HPDE6-E6E7 (cell line): Measurements from ENCODE around the gene ESX1.
"Not testable (repeated sequence)": the region's sequence is repeated elsewhere in the genome, so short reads cannot be mapped to it uniquely, and the experiment has no call there.

Source experiments
- DNase-seq: peaks from one replicate; pipeline ENCODE4 v3.0.0; 2011; ENCODE audit warnings: missing footprints; ENCODE audit errors: extremely low spot score

ESX1 gene

DNA sequence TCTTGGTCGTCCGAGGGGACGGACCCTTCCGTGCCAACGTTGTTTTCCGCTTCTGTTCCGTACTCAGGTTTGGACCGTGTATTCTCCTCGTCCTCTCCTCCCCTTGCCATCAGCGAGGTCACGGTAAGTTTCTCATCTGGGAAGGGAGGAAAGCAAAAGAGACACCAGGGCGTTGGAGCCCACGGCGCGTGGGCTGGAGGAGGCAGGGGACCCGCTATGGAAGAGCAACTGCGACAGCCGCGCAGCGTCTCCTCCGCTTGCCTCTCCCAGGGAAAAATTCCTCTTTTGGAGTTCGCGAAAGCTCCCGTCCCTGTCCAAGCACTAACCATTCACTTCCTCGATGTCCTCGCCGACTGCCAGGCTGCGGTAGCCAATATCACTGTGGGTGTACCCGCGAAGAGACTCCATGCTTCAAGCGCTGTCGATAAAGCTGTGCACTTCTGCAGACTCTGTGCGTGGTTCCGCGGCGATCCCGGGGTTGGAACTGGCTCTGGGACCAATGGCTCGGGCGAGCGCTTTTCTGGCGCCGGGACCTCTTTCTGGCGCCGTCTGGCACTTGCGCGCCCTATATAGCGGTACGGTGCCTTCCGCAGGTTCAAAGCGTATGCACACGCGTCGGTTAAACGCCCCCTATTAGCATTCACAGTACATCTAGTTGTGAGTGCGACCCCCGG, at the start of gene ESX1:
TSS of gene ESX1 (minus strand) at position 492 of the 674 bp plus-strand sequence. CDS start at position 408, 84 bp downstream.
- DNase-seq = no peak

DNA sequence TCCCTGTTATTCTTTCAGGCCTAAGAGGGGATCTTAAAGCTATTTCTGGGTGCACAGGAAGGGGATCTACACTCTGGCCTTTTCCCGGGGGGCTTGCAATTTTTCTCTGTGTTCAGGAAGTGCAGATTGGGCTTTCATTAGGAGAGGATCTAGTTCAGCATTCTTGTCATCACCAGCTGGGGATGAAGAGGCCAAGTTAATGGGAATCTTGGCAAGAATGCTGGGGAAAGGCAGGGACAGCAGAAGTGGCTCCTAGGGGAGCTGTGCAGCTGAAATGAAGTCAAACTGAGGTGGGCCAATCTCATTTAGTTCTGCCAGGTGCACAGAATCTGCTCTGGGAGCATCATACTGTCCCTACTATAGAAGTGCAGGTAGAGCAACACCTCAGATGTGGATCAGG, 40.9 kb upstream of the ESX1 start:
- no peak for DNase-seq

DNA sequence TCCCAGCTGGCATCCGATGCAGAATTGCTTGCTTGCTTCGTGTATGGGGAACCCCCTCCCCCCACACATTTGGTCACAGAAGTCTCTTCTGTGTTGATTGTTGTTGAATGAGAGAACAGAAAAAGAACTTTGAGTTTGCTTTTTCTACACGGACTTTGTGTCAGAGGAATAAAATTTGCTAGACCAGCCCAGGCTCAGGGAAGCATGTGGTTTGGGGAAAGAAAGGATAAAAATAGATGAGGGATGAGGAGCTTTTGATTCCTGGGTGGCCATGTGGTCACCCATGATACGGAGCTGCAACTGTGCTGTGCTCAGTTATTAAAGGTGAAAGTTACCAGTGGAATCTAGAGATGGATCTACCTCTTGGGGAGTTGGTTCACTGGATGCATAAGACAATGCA, 34.2 kb upstream of the ESX1 start:
- DNase-seq = no peak

DNA sequence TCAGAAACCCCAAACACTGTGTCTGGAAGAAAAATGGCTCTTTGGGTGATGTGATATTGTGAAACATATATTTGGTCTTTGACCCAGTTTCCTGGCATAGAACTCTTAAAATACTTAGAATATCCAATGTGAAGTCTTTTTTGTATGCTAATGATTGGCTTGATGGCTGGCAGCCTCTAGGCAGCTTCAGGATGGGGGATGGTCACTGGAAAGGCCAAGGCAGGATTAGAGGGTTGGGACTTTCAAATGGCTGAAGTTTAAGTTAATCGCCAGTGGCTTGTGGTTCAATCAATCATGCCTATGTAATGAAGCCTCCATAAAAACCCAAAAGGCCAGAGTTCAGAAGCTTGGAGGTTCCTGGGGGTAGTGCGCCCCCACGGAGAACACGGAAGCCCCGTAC, 33.5 kb upstream of the ESX1 start:
- DNase-seq = no peak

DNA sequence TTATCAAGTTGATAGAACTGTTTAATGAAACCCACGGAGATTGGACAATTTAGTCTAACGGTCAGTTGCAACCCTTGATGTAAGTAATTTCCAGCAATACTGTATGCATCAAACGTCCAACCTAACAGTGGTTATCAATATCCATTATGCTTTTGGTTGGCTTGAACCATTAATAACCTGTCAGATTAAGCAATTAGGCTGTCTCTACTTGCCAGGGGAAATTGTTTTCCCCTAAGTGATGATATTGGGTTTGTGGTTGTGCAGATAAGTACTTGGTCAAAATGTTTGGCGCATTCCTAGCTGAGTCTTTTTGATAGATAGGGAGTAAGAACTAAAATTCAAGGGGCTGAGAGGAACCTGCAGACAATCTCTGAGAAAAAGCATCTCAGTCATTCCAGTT, 30.5 kb upstream of the ESX1 start:
- DNase-seq = no peak

DNA sequence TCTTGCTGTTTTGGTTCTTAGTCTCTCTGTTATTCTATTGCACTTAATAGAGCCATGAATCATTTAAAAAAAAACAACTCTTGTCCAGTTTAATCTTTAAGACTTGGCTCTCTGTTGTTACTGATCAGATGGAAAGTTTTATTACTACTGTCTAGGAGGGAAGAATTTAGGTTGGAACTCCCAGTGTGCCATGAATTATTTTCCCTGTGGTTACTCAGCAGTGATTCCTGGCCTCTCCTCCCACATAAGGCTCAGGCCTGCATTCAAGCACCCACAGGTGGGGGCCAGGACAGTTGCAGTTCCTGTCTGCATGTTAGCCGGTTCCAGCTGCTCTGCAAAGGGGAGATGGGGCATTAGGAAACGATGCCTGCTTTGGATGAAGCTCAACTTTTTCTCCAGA, 29.8 kb upstream of the ESX1 start:
- no peak for DNase-seq

DNA sequence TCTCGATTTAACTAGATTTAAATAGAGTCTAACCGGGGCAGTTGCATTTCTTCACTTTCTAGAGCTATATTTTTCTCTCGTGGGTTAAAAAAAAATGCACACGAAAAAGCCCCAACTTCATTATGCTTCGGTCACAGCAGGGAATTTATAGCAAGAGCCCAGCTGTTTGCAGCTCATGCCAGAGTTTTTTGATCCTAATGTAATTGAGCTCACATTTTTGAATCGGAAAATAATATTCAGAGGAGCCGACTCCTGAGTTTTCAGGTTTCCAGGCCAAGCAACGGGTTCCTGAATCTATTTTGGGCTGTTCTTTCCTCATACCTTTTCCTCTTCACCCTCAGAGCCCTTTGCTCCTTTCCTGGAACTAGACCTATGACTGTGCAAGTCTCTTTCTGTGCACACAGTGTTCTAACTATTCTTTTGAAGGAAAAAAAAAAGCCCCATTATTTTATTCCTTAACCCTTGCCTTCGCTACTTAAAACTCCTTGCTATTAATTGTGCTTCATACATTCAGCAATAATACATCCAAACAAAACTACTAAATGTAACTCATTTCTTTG, 27.5 kb upstream of the ESX1 start:
- no peak for DNase-seq

DNA sequence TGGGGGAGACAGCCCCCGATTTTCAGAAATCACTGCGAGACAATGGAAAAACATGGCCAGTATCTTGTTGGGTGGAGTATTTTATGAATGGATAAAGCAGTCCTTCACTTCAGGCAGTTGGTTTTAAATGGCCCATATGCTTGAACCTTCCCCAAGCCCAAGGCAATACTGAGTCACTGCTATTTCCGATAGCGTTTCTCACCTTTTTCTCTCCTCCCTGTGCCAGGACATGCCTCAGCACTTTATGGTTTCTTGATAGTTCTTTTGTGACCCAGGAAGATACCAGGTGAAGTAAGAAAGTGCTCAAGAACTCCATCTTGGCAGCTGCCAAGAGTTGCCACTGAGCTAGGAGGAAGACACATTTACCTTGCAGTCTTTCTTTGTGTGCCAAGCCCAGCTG, 26.8 kb upstream of the ESX1 start:
- DNase-seq = no peak

DNA sequence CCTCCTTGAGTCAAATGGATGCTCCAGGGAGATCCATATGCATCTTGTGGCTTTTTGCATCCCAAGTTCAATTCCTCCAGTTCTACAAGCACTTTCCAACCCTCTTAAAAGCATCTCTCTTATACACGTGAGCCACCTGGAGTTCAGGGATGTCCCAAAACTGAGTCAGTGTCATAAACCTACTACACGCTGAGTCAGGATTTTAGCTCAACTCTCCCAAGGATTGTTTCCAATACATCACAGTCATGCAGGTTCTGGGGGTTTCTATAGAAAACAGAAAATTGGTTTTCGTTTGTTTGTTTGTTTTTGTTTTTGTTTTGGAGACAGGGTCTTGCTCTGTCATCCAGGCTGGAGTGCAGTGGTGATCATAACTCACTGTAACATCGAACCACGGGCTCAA, 25.9 kb upstream of the ESX1 start:
- no peak for DNase-seq

DNA sequence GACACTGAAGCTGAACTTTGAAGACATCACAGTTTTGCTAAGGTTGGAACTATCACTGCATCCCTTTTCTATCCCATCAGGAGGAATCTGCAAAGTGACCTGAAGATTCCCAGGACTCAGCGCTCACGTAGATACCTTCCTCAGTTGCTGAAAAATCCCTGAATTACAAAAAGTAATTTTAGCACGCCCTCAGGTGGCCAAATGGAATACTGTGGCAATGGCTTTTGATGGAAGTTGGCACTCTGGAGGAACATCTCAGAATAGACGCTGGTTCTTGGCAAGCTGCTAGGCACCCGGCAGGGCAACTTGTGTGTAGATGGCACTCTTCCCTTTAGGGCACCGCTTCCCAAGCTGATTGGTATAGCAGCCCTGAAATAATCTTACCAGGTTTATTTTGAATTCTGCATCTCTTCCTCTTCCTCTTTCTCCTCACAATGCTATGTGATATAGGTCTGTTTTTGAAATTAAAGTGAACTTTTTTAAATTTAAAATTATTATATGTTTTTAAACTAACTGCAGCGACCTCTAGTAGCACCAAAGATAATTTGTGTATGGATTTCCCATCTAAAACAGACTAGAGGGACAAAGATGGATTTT, 16.3 kb upstream of the ESX1 start:
- peak; percentile 23 for DNase-seq

DNA sequence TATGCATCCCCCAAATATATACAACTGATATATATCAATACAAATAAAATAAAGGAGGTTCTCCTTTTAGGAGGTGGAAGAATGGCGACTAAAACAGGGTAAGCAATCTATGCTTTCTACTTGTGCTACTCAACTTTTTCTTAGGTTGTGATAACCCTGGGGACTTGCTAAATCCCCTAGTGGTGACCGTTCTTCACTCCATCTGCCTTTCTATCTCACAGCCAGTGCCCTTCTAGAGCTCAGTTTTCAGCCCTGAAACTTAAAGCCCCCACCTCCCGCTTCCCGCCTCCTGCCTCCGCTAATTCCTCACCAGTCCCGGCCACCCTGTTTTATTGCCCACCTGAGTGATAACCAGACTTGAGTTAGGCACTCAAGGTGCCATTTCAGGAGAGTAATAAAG, 15.5 kb upstream of the ESX1 start:
- no peak for DNase-seq

DNA sequence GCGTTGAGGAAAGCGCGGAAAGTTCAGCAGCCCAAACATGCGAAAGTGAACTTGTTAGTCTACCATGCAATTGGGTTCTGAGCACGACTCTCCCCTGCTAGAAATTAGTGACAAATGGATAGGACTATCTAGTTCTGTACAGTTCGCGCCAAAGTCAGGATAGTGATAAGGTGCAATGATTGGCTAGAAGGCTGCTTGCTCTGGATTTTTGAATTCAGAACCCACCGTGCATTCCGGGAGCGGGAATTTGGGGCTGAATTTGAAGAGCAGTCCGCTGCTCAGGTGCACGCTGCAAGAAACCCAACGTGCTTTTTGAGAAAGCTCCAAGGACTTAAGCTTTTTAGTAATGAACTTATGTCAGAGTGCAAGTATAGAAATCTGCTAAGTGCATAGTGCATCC, 732 bp upstream of the ESX1 start:
- DNase-seq = no peak

DNA sequence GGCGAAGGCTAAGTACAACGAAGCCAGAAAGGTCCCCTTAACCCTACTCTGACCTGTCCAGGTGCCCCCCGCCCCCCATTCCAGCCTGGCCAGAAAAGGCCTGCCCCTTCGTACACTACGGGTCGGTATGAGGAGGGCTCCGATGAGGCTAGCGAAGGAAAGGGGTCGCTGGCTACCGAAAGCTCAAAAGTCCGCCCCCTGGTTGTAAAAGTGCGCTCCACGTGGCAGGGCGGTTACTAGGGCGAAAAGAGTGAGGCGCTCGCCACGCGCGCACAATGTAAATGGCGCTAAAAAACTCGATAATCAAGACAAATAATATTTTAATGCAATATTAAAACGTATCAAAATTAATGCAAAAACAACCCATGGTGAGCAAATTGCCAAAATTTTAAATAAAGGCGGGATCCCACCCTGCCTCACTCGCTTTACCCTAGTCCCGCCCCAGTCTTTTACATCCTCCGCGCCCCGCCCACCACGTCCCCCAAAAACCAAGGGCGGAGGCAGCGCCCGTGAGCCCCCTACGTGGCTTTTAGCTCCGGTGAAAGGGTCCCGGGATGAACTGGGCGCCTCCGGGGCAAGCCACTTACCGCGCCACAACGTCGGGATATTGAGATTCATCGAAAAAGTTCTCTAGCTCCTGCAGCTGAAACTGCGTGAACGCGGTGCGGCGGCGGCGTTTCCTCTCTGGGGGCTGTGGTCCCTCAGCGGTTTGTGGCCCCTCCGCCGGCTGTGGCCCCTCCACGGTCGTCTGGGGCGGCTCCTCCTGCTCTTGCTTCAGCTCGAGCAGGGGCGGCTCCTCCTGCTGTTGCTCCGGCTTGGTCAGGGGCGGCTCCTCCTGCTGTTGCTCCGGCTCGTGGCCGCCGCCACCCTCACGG, 929 bp downstream of the ESX1 start:
- DNase-seq = no peak

DNA sequence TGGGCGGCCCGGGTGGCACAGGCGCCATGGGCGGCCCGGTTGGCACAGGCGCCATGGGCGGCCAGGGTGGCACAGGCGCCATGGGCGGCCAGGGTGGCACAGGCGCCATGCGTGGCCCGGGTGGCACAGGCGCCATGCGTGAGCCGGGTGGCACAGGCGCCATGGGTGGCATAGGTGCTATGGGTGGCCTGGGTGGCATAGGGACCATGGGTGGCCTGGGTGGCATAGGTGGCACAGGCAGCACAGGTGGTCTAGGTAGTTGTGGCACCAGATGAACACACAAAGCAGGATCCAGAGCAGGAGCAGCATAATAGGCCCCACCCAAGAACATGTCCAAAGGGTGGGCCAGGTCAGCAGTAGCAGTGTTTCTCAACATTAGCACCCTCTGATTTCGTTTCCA, 4.3 kb downstream of the ESX1 start:
- no peak for DNase-seq

DNA sequence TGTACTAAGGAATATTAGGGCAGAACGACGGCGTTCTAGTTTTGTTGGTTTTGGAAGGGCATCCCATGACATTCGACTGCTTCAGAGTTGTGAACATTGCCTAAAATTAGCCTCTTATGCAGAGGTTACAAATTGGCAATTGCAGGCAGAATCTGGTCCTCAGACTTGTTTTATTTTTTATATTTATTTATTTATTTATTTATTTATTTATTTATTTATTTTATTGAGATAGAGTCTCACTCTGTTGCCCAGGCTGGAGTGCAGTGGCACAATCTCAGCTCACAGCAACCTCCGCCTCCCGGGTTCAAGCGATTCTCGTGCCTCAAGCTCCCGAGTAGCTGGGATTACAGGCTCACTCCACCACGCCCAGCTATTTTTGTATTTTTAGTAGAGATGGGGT, 24.7 kb downstream of the ESX1 start:
- DNase-seq = not testable (repeated sequence)

DNA sequence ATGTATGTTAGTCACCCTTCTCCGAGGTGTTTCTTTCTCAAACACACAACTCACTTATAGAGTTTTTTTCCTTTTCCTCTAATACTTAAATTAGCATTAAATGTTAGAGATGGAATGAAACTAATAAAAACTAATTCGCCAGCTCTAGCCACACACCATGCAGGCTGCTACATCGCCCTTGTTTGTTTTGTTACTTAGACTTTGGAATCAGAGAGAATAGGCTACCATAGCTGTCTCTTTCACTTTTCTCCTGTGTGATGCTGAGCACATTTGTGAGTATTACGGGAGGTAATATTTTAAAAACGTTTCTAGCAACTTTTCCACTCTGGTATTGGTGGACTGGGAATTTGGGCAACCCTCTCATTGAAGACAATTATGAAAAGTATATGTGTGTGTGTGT, 43.5 kb downstream of the ESX1 start:
- no peak for DNase-seq

DNA sequence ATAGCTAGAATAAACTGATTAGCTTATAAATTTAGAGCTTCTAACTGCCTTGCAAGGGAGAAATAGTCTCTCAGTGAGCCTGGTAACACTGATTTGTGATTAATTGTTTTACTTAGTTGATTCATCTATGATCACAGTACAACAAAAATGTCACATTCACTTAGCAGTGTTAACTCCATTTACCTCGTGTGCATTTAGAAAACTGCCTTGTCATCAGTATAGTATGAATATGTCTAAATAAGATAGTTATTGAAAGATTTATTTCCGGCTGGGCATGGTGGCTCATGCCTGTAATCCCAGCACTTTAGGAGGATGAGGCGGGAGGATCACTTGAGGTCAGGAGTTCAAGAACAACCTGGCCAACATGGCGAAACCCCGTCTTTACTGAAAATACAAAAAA, 49.2 kb downstream of the ESX1 start:
- no peak for DNase-seq
